MM.1S (cell line): ENCODE results near the gene STARD5.

ENCODE experiments used
- EZH2 ChIP-seq: fragments of 300-600 bp; sonication (generic); optimal IDR thresholded peaks from 2 replicates; pipeline ENCODE3; 2017; ENCODE audit warnings: low read depth, mild to moderate bottlenecking, antibody characterized with exemption, low read length, mixed read lengths
- EZH2phosphoT487 ChIP-seq: fragments of 300-600 bp; sonication (generic); IDR thresholded peaks from 2 replicates; pipeline ENCODE4 v1.6.1; 2018; ENCODE audit warnings: antibody characterized with exemption, low read length
- TF ChIP-seq, protein P1 (sequence below): fragments of 300-600 bp; sonication (generic); IDR thresholded peaks from 2 replicates; pipeline ENCODE4 v1.5.1; 2016; ENCODE audit warnings: antibody characterized with exemption, low read length, mixed read lengths

DNA sequence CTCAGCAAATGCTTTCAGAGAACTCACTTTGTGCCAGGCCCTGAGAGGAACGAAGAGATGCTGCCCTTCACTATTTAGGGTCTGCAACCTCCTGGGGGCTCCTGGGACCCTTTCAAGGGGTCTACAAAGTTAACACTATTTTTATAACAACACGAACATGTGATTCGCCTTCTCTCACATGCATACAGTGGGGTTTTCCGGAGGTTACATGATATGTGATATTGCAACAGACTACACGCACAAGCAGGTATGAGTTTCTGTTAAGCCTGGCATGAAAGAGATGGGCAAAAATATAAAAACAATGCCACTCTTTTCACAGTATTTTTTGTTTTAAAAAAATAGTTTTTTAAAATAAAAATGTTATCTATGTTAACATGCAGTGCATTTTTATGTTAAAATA, 10.3 kb downstream of the STARD5 start:
- TF ChIP-seq, protein P1, sequence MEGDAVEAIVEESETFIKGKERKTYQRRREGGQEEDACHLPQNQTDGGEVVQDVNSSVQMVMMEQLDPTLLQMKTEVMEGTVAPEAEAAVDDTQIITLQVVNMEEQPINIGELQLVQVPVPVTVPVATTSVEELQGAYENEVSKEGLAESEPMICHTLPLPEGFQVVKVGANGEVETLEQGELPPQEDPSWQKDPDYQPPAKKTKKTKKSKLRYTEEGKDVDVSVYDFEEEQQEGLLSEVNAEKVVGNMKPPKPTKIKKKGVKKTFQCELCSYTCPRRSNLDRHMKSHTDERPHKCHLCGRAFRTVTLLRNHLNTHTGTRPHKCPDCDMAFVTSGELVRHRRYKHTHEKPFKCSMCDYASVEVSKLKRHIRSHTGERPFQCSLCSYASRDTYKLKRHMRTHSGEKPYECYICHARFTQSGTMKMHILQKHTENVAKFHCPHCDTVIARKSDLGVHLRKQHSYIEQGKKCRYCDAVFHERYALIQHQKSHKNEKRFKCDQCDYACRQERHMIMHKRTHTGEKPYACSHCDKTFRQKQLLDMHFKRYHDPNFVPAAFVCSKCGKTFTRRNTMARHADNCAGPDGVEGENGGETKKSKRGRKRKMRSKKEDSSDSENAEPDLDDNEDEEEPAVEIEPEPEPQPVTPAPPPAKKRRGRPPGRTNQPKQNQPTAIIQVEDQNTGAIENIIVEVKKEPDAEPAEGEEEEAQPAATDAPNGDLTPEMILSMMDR: no peak
- TF ChIP-seq EZH2phosphoT487: no peak
- TF ChIP-seq EZH2: no peak
